ENCODE results near the gene LCTL. TPM values are rescaled to one million over a fixed set of nuclear protein-coding genes. Genes with fewer than 3 reads are reported as not detected.

Gene LCTL
- total RNA-seq, 1 donor from 2014 or later, result not detected

- H3K36me3 ChIP-seq (ENCODE audit: control insufficient read depth, insufficient read depth, low read length), result no peaks in the 10 kb centered on the region
- no peak for DNase-seq (ENCODE audit: low read depth)
- no peak overlapping the region for H3K4me3 ChIP-seq (ENCODE audit: low read depth, low read length)
- TF ChIP-seq, protein P1, sequence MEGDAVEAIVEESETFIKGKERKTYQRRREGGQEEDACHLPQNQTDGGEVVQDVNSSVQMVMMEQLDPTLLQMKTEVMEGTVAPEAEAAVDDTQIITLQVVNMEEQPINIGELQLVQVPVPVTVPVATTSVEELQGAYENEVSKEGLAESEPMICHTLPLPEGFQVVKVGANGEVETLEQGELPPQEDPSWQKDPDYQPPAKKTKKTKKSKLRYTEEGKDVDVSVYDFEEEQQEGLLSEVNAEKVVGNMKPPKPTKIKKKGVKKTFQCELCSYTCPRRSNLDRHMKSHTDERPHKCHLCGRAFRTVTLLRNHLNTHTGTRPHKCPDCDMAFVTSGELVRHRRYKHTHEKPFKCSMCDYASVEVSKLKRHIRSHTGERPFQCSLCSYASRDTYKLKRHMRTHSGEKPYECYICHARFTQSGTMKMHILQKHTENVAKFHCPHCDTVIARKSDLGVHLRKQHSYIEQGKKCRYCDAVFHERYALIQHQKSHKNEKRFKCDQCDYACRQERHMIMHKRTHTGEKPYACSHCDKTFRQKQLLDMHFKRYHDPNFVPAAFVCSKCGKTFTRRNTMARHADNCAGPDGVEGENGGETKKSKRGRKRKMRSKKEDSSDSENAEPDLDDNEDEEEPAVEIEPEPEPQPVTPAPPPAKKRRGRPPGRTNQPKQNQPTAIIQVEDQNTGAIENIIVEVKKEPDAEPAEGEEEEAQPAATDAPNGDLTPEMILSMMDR (IDR thresholded peaks at IDR 0.05; ENCODE audit: insufficient read depth, low read length, poor library complexity, severe bottlenecking), result no peak
- H3K27me3 ChIP-seq (ENCODE audit: control insufficient read depth, insufficient read depth, low read length), result no peaks in the 10 kb centered on the region
Observed at GRCh38 chr15:66563126-66563525, 2.7 kb downstream of the LCTL start.

DNA sequence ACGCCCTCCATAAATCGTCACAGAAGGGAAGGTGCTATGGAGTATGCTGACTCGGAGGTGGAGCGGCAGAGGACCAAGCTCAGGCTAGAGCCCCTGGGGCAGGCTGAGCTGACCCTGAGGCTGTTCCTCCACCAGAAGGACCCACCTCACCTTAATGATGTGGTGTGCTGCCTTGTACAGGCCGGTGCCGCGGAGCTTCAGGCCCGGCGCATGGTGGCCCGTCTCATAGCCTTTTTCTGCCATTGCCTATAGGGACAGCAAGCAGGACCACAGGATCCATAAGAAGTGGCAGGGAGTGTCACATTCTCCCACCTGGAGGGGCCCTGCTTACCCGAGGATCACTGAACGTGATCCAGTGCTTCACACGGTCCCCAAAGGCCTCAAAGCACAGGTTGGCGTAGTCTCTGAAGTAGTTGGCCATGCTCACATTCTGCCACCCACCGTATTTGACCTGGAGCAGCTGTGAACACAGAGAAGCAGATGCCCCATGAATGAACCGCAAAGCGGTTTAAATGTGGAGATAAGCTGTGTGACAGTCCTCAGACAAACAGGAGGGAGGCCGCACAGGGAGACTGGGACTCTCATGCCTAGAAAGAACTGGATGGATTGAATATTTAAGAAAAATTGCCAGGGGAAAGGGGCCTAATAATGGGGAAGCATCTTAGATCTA is 4.8 kb downstream of the LCTL start:
- Histone ChIP-seq H3K4me3 (ENCODE audit: low read depth, low read length) (no peak overlapping the region), H3K36me3 (ENCODE audit: control insufficient read depth, insufficient read depth, low read length) (no peaks in the 10 kb centered on the region), H3K27me3 (ENCODE audit: control insufficient read depth, insufficient read depth, low read length) (no peaks in the 10 kb centered on the region)
- TF ChIP-seq, protein P1 (IDR thresholded peaks at IDR 0.05; ENCODE audit: insufficient read depth, low read length, poor library complexity, severe bottlenecking), result no peak
- DNase-seq (ENCODE audit: low read depth), result no peak

DNA sequence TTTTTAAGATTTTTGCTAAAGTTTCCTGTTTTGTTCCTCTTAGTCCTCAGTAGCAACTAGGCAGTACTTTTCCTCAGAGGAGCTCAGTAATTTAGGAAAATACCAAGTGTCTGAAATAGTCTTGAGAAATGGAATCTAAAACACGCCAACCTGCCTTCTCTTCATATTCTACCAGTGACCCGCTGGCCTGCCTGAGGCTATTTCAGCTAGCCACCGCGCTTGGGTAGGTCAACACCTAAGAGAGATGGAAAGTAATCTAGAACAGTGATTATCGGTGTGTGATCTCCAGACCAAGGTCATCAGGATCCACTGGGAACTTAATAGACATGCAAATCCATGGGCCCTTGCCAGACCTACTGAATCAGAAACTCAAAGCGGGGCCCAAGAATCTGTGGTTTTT is 7.5 kb downstream of the LCTL start:
- TF ChIP-seq, protein P1 (IDR thresholded peaks at IDR 0.05; ENCODE audit: insufficient read depth, low read length, poor library complexity, severe bottlenecking), result no peak
- no peaks in the 10 kb centered on the region for H3K27me3 ChIP-seq (ENCODE audit: control insufficient read depth, insufficient read depth, low read length)
- H3K36me3 ChIP-seq (ENCODE audit: control insufficient read depth, insufficient read depth, low read length), result no peaks in the 10 kb centered on the region
- DNase-seq (ENCODE audit: low read depth), result no peak
- no peak overlapping the region for H3K4me3 ChIP-seq (ENCODE audit: low read depth, low read length)

DNA sequence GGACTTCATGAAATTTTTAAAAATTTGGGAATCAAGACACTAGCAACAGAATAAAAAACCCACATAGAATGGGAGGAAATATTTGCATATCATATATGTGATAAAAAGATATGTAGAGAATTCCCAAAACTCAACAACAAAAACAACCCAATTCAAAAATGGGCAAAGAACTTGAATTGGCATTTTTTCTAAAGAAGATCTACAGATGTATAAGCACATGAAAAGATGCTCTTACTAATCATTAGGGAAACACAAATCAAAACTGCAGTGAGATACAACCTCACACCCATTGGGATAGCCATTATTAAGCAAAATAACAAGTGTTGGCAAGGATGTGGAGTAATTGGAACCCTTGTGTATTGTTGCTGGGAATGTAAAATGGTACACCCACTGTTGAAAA is 10.1 kb downstream of the LCTL start:
- TF ChIP-seq, protein P1 (IDR thresholded peaks at IDR 0.05; ENCODE audit: insufficient read depth, low read length, poor library complexity, severe bottlenecking), result no peak
- DNase-seq (ENCODE audit: low read depth), result no peak
- Histone ChIP-seq H3K4me3 (ENCODE audit: low read depth, low read length) (no peak overlapping the region), H3K36me3 (ENCODE audit: control insufficient read depth, insufficient read depth, low read length) (no peaks in the 10 kb centered on the region), H3K27me3 (ENCODE audit: control insufficient read depth, insufficient read depth, low read length) (no peaks in the 10 kb centered on the region)

DNA sequence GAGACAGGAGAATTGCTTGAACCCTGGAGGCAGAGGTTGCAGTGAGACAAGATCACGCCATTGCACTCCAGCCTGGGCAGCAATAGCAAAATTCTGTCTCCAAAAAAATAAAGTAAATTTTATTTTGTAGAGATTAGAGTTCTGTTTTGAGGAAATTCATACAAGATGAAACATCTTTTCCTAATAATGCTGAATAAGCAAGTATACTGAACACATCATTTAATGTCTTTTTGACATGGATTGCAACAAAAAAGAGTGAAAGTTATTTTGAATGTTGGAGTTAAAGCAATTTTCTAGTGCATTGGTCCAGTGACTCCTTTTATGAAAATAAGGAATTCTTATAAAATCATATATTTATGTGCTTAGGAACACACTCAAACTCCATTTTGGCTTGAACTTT is 20.5 kb downstream of the LCTL start:
- Histone ChIP-seq H3K4me3 (ENCODE audit: low read depth, low read length) (no peak overlapping the region), H3K27me3 (ENCODE audit: control insufficient read depth, insufficient read depth, low read length) (no peaks in the 10 kb centered on the region), H3K36me3 (ENCODE audit: control insufficient read depth, insufficient read depth, low read length) (no peaks in the 10 kb centered on the region)
- DNase-seq (ENCODE audit: low read depth), result no peak
- TF ChIP-seq, protein P1 (IDR thresholded peaks at IDR 0.05; ENCODE audit: insufficient read depth, low read length, poor library complexity, severe bottlenecking), result no peak

DNA sequence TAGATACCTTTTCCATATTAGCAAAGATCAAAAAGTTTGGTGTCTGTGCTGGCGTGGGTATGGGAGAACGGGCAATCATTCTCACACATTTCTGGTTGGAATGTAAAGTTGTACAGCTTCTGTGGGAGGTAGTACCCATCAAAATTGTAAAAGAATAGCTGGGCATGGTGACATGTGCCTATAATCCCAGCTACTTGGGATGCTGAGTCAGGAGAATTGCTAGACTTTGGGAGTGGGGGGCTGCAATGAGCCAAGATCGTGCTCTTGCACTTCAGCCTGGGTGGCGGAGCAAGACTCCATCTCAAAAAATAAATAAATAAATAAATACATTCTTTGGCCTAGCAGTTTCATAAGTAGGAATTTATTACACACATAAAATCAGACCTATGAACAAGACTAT is 22.9 kb downstream of the LCTL start:
- no peak overlapping the region for H3K4me3 ChIP-seq (ENCODE audit: low read depth, low read length)
- TF ChIP-seq, protein P1 (IDR thresholded peaks at IDR 0.05; ENCODE audit: insufficient read depth, low read length, poor library complexity, severe bottlenecking), result no peak
- H3K36me3 ChIP-seq (ENCODE audit: control insufficient read depth, insufficient read depth, low read length), result no peaks in the 10 kb centered on the region
- H3K27me3 ChIP-seq (ENCODE audit: control insufficient read depth, insufficient read depth, low read length), result no peaks in the 10 kb centered on the region
- DNase-seq (ENCODE audit: low read depth), result no peak

Data from kidney epithelial cell (primary cell).